Uterus (tissue), 2 donors: ENCODE measurements around the gene GAS2L1.

ENCODE experiments used
- POLR2A ChIP-seq, 2 donors: fragments of 450-650 bp; IDR thresholded peaks; one replicate each; pipeline ENCODE4 v1.6.1; 2016; ENCODE audit warnings: antibody characterized with exemption in 2 of 2, mild to moderate bottlenecking in 1 of 2, moderate library complexity in 1 of 2
- TF ChIP-seq, protein P1 (sequence below), 4 experiments: fragments of 200-600 bp in 2 of 4; fragments of 450-650 bp in 2 of 4; sonication (generic) in 2 of 4; IDR thresholded peaks; one replicate each; pipeline ENCODE4 v1.5.1; 2016 to 2019; ENCODE audit warnings: antibody characterized with exemption in 4 of 4, mild to moderate bottlenecking in 2 of 4, moderate library complexity in 1 of 4

GRCh38 chr22:29331658-29332300, 25.3 kb downstream of the GAS2L1 start:
- TF ChIP-seq POLR2A (IDR thresholded peaks at IDR 0.05): no peak
- TF ChIP-seq, protein P1, sequence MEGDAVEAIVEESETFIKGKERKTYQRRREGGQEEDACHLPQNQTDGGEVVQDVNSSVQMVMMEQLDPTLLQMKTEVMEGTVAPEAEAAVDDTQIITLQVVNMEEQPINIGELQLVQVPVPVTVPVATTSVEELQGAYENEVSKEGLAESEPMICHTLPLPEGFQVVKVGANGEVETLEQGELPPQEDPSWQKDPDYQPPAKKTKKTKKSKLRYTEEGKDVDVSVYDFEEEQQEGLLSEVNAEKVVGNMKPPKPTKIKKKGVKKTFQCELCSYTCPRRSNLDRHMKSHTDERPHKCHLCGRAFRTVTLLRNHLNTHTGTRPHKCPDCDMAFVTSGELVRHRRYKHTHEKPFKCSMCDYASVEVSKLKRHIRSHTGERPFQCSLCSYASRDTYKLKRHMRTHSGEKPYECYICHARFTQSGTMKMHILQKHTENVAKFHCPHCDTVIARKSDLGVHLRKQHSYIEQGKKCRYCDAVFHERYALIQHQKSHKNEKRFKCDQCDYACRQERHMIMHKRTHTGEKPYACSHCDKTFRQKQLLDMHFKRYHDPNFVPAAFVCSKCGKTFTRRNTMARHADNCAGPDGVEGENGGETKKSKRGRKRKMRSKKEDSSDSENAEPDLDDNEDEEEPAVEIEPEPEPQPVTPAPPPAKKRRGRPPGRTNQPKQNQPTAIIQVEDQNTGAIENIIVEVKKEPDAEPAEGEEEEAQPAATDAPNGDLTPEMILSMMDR (IDR thresholded peaks at IDR 0.05): no peak
